ENCODE results near the gene REEP1. TPM values are rescaled to one million over a fixed set of nuclear protein-coding genes. Genes with fewer than 3 reads are reported as not detected.

The REEP1 gene
- total RNA-seq, 1 experiment from 2014 or later = 3.4 TPM

DNA sequence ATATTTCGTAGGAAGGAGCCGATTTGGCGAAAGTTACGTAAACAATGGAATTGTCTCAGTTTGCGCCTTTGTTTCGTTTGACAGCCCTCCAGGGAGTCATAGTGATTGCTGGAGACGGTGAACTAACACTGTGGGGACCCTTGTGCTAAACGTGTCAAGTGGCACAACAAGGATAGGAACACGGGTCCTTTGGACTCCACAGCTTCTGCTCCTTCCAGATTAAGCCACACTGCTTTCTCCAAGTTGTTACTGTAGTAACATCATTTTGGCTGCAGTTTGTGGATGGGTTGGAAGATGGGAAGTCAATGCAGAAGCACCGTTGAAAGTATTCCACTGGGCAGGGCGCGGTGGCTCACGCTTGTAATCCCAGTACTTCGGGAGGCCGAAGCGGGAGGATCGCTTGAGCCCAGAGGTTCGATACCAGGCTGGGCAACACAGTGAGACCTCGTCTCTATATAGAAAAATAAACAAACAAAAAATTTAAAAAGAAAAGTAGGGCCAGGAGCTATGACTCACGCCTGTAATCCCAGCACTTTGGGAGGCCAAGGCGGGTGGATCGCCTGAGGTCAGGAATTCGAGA, 141.5 kb downstream of the REEP1 start:
- DNase-seq (ENCODE audit: low read depth) = peak; percentile 11

- DNase-seq (ENCODE audit: low read depth) = peak; percentile 95
Measured at GRCh38 chr2:86195055-86195807, 142.2 kb downstream of the REEP1 start, which contains the start of gene IMMT. IMMT (minus strand) TSS chr2:86195462; CDS start chr2:86195382, 80 bp downstream.

GRCh38 chr2:86194751-86195054, 142.7 kb downstream of the REEP1 start:
- DNase-seq (ENCODE audit: low read depth) = no peak

- no peak for DNase-seq (ENCODE audit: low read depth)
Measured at GRCh38 chr2:86193901-86194567, 143.4 kb downstream of the REEP1 start.

DNA sequence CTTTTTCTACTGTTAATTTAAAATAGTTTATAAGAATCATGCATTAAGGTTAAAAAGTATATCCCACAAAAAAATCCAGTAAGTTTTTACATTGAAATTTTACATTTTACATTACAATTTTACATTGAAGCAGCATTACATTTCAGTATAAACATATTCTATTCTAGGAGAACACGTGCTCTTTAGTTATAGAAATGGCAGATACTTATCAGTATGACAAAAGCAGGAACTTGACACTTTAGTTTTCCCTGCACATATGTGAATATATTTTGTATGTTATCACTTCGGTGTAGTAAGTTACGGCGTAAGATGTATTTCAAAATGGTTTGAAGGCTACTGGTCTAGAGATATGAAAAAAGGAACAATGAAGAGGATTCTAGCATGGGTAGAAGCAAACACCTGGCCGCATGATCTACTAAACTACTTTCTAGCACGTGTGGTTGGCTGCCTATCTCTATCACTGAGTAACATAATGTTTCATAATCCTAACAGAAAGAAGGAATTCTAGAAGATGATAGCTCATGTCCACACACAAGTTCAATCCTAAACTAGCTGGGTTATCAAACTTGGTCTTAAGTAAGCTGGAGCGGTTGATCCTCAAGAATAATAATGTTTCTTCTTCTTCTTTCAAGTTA, 147.5 kb downstream of the REEP1 start:
- DNase-seq (ENCODE audit: low read depth) = no peak

DNA sequence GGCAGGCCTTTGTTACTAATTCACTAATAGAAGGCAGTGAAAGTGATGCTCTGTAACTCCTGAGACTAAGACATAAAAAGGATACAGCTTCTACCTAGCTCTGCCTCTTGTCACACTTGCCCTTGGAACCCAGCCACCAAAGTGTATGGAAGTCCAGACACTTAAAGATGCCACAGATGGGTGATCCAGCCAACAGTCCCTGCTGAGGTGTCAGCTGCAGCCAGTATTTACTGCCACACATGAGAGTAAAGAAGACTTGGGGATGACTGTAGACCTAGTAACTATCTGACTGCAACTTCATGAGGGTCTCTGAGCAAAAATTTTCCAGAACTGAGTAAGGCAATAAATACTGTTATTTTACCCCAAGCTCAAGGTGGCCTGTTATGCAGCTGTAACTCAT, 151.0 kb downstream of the REEP1 start:
- no peak for DNase-seq (ENCODE audit: low read depth)

- DNase-seq (ENCODE audit: low read depth) = no peak
Measured at GRCh38 chr2:86185517-86186212, 151.8 kb downstream of the REEP1 start.

GRCh38 chr2:86176597-86176996, 160.8 kb downstream of the REEP1 start:
- no peak for DNase-seq (ENCODE audit: low read depth)

DNA sequence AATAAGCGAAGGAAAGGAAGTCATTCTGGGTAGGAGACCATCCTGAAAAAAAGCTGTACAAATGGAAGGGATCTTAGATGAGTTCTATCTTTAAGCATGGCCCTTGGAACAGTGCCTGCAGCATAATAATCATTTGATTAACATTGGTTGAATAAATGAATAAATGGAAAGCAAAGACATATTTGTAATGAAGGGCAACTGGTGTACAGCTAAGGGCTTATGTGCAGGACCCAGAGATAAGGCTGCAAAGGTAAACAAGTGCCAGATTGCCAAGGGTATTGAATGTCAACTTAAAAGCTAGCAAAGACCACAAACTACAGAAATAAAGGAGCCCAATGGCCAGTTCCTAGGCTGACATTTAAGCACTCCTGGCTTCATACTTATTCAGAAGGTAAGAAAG, 161.6 kb downstream of the REEP1 start:
- DNase-seq (ENCODE audit: low read depth) = no peak

GRCh38 chr2:86174445-86174844, 163.0 kb downstream of the REEP1 start:
- no peak for DNase-seq (ENCODE audit: low read depth)

DNA sequence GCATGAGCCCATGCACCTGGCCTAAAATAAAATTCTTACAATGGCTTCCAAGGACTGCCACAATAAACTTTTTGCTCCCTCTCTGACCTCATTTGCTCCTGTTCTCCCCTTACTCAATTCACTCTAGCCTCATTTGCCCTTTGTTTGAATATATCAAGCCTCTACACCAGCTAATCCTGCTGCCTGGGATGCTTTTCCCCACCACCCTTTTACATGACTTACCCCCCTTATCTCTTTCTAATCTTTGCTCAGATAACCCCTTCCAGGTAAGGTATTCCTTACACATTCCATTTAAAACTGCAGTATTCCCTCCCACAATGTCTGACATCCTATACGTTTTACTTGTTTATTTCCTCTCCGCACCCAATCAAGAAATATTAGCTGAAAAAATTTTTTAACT, 164.8 kb downstream of the REEP1 start:
- DNase-seq (ENCODE audit: low read depth) = no peak

- DNase-seq (ENCODE audit: low read depth) = no peak
Measured at GRCh38 chr2:86171295-86171694, 166.1 kb downstream of the REEP1 start.

- no peak for DNase-seq (ENCODE audit: low read depth)
Measured at GRCh38 chr2:86170449-86170848, 167.0 kb downstream of the REEP1 start.

Other genes with a start within 250 kb of the REEP1 start
- gene POLR1A, start 231.7 kb downstream of the REEP1 start, total RNA-seq (2014; rRNA removed; shearing (Covaris generic)) = 18.1 and 18.6 TPM in 2 replicates
- gene PTCD3, start 231.4 kb downstream of the REEP1 start, total RNA-seq (2014; rRNA removed; shearing (Covaris generic)) = 38.3 and 52.6 TPM in 2 replicates
- 50.5 and 68.6 TPM in 2 replicates for gene IMMT, start 142.2 kb downstream of the REEP1 start, total RNA-seq (2014; rRNA removed; shearing (Covaris generic))
- gene MRPL35, start 138.2 kb downstream of the REEP1 start, total RNA-seq (2014; rRNA removed; shearing (Covaris generic)) = 48.7 and 57.2 TPM in 2 replicates
- gene KDM3A, start 103.7 kb upstream of the REEP1 start, total RNA-seq (2014; rRNA removed; shearing (Covaris generic)) = 9.6 and 22.8 TPM in 2 replicates
- 61.5 and 79.2 TPM in 2 replicates for gene CHMP3, start 225.8 kb upstream of the REEP1 start, total RNA-seq (2014; rRNA removed; shearing (Covaris generic))